PFSK-1 (cell line): ENCODE results near the gene MAST3.

Source experiments
- POLR2AphosphoS5 ChIP-seq: IDR thresholded peaks from 2 replicates; pipeline ENCODE4 v1.6.1; 2012; ENCODE audit warnings: low read depth, mild to moderate bottlenecking, control low read depth, low read length, moderate library complexity
- TF ChIP-seq, protein P1 (sequence below), 2 experiments: IDR thresholded peaks; 2 replicates each; pipeline versions ENCODE4 v1.6.1 to v1.8.0; 2011 to 2012; ENCODE audit warnings: low read depth in 2 of 2, low read length in 2 of 2, control low read depth in 1 of 2, inconsistent platforms in 1 of 2, mild to moderate bottlenecking in 1 of 2, moderate library complexity in 1 of 2; ENCODE audit not compliant: insufficient read depth in 1 of 2

DNA sequence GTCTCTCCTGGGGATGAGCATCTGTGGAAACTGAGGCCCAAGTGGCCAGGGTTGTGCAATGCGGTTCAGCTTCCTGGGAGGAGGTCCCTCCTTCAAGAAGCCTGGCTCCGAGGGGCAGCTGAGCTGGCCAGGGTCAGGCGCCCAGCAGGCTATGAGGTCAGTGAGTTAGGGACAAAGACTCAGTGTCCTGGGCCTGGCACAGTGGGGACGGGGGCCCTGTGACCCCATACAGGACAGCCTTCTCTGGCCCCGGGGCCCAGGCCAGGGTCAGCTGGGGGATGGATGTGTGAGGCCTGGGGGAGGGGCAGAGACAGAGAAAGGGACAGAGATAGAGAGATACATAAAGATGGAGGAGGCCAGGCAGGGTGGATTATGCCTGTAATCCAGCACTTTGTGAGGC, 7.9 kb upstream of the MAST3 start:
- no peak for TF ChIP-seq POLR2AphosphoS5
- TF ChIP-seq, protein P1, sequence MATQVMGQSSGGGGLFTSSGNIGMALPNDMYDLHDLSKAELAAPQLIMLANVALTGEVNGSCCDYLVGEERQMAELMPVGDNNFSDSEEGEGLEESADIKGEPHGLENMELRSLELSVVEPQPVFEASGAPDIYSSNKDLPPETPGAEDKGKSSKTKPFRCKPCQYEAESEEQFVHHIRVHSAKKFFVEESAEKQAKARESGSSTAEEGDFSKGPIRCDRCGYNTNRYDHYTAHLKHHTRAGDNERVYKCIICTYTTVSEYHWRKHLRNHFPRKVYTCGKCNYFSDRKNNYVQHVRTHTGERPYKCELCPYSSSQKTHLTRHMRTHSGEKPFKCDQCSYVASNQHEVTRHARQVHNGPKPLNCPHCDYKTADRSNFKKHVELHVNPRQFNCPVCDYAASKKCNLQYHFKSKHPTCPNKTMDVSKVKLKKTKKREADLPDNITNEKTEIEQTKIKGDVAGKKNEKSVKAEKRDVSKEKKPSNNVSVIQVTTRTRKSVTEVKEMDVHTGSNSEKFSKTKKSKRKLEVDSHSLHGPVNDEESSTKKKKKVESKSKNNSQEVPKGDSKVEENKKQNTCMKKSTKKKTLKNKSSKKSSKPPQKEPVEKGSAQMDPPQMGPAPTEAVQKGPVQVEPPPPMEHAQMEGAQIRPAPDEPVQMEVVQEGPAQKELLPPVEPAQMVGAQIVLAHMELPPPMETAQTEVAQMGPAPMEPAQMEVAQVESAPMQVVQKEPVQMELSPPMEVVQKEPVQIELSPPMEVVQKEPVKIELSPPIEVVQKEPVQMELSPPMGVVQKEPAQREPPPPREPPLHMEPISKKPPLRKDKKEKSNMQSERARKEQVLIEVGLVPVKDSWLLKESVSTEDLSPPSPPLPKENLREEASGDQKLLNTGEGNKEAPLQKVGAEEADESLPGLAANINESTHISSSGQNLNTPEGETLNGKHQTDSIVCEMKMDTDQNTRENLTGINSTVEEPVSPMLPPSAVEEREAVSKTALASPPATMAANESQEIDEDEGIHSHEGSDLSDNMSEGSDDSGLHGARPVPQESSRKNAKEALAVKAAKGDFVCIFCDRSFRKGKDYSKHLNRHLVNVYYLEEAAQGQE (IDR thresholded peaks at IDR 0.05; ENCODE audit: insufficient read depth in 1 of 2, low read depth in 2 of 2, low read length in 2 of 2): no peak
